ENCODE results near the gene ULK4. TPM values are rescaled to one million over a fixed set of nuclear protein-coding genes. Genes with fewer than 3 reads are reported as not detected.

ULK4 gene
- total and polyA plus RNA-seq, 9 of the 15 experiments (the other 6 are each of a cell fraction or from before 2014, with no cell fraction given) = 3.0 to 5.9 (median 3.5) TPM

DNA sequence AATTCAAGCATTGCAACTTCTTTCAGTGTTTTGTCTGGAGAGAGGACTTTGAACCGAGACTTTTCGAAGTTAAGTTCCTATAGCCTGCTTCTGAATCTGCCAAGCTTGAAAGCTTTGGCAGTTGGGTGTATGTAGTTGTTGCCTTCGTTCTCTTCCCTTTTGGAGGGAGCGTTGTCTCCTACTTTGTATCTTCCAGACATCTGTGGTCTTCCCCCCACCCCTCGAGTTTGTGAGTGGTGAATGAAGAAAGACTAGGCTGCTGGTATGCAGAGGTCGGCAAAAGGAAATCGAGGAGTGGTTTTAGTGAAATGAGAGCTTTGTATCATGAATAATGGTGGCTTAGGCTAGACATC is 761.3 kb downstream of the ULK4 start (continued):
- TF ChIP-seq, protein P1, sequence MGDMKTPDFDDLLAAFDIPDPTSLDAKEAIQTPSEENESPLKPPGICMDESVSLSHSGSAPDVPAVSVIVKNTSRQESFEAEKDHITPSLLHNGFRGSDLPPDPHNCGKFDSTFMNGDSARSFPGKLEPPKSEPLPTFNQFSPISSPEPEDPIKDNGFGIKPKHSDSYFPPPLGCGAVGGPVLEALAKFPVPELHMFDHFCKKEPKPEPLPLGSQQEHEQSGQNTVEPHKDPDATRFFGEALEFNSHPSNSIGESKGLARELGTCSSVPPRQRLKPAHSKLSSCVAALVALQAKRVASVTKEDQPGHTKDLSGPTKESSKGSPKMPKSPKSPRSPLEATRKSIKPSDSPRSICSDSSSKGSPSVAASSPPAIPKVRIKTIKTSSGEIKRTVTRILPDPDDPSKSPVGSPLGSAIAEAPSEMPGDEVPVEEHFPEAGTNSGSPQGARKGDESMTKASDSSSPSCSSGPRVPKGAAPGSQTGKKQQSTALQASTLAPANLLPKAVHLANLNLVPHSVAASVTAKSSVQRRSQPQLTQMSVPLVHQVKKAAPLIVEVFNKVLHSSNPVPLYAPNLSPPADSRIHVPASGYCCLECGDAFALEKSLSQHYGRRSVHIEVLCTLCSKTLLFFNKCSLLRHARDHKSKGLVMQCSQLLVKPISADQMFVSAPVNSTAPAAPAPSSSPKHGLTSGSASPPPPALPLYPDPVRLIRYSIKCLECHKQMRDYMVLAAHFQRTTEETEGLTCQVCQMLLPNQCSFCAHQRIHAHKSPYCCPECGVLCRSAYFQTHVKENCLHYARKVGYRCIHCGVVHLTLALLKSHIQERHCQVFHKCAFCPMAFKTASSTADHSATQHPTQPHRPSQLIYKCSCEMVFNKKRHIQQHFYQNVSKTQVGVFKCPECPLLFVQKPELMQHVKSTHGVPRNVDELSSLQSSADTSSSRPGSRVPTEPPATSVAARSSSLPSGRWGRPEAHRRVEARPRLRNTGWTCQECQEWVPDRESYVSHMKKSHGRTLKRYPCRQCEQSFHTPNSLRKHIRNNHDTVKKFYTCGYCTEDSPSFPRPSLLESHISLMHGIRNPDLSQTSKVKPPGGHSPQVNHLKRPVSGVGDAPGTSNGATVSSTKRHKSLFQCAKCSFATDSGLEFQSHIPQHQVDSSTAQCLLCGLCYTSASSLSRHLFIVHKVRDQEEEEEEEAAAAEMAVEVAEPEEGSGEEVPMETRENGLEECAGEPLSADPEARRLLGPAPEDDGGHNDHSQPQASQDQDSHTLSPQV (IDR thresholded peaks at IDR 0.05) = no peak
- TF ChIP-seq SPI1 (IDR thresholded peaks at IDR 0.05; ENCODE audit: borderline replicate concordance, low read depth, low read length) = peak; percentile 27; the same call in 1 of the 2 replicates
- TF ChIP-seq PKNOX1 (IDR thresholded peaks at IDR 0.05) = 0 out of 2 replicates have a peak, but pooled peaks have one; percentile 7
- TF ChIP-seq, protein P2, sequence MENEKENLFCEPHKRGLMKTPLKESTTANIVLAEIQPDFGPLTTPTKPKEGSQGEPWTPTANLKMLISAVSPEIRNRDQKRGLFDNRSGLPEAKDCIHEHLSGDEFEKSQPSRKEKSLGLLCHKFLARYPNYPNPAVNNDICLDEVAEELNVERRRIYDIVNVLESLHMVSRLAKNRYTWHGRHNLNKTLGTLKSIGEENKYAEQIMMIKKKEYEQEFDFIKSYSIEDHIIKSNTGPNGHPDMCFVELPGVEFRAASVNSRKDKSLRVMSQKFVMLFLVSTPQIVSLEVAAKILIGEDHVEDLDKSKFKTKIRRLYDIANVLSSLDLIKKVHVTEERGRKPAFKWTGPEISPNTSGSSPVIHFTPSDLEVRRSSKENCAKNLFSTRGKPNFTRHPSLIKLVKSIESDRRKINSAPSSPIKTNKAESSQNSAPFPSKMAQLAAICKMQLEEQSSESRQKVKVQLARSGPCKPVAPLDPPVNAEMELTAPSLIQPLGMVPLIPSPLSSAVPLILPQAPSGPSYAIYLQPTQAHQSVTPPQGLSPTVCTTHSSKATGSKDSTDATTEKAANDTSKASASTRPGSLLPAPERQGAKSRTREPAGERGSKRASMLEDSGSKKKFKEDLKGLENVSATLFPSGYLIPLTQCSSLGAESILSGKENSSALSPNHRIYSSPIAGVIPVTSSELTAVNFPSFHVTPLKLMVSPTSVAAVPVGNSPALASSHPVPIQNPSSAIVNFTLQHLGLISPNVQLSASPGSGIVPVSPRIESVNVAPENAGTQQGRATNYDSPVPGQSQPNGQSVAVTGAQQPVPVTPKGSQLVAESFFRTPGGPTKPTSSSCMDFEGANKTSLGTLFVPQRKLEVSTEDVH (IDR thresholded peaks at IDR 0.05; ENCODE audit: low read depth, partially characterized antibody) = no peak
- peak; percentile 47; the same call in 1 of the 2 replicates for TF ChIP-seq ESRRA (IDR thresholded peaks at IDR 0.05; ENCODE audit: borderline replicate concordance, low read depth)
- TF ChIP-seq LEF1 (IDR thresholded peaks at IDR 0.05) = no peak
- peak in 1 of 2 experiments; percentile 11; a peak in 1 of 4 replicates for TF ChIP-seq HDAC1 (IDR thresholded peaks at IDR 0.05)
- TF ChIP-seq ZNF436 (CRISPR knock-in tag; IDR thresholded peaks at IDR 0.05) = no peak
- peak; percentile 48 to 73 for TF ChIP-seq MAZ (CRISPR knock-in tag; conservative IDR thresholded peaks at IDR 0.05 in 1 of 2, IDR thresholded peaks at IDR 0.05 in 1 of 2)
- no peak for TF ChIP-seq STAT5A (IDR thresholded peaks at IDR 0.05; ENCODE audit: borderline replicate concordance, low read length)

All from K562 (cell line).